Mesothelial cell of epicardium (in vitro differentiated cells): ENCODE results near the gene ENDOD1. TPM values are rescaled to one million over a fixed set of nuclear protein-coding genes. Genes with fewer than 3 reads are reported as not detected.

Source experiments
- DNase-seq, 2 experiments: peaks; one replicate each; pipeline ENCODE4 v3.0.0; 2021; ENCODE audit warnings: low spot score in 2 of 2; ENCODE audit not compliant: unreplicated experiment in 2 of 2
- H3K27ac Mint-ChIP-seq: 2 replicates; pipeline ENCODE4 v1.8.0; 2021; ENCODE audit warnings: mixed read lengths
- H3K27me3 Mint-ChIP-seq: 2 replicates; pipeline ENCODE4 v1.8.0; 2021; ENCODE audit warnings: low read depth, mixed read lengths
- H3K36me3 Mint-ChIP-seq: 2 replicates; pipeline ENCODE4 v1.8.0; 2021; ENCODE audit warnings: mixed read lengths
- H3K4me1 Mint-ChIP-seq: 2 replicates; pipeline ENCODE4 v1.8.0; 2021; ENCODE audit warnings: mixed read lengths
- H3K4me3 Mint-ChIP-seq: 2 replicates; pipeline ENCODE4 v1.8.0; 2021; ENCODE audit warnings: mild to moderate bottlenecking, moderate library complexity, mixed read lengths
- H3K9me3 Mint-ChIP-seq: 2 replicates; pipeline ENCODE4 v1.8.0; 2021; ENCODE audit warnings: mixed read lengths
- CTCF ChIP-seq: fragments of 200-600 bp; sonication (generic); IDR thresholded peaks from one replicate; pipeline ENCODE4 v1.5.0; 2021; ENCODE audit warnings: antibody characterized with exemption; ENCODE audit not compliant: unreplicated experiment
- total RNA-seq: library from RNA; stranded (reverse); gene quantifications from 3 replicates; pipeline ENCODE4 v1.2.1, GENCODE V29; 2021

Gene ENDOD1
- total RNA-seq, 1 donor from 2014 or later: 7.6 TPM

DNA sequence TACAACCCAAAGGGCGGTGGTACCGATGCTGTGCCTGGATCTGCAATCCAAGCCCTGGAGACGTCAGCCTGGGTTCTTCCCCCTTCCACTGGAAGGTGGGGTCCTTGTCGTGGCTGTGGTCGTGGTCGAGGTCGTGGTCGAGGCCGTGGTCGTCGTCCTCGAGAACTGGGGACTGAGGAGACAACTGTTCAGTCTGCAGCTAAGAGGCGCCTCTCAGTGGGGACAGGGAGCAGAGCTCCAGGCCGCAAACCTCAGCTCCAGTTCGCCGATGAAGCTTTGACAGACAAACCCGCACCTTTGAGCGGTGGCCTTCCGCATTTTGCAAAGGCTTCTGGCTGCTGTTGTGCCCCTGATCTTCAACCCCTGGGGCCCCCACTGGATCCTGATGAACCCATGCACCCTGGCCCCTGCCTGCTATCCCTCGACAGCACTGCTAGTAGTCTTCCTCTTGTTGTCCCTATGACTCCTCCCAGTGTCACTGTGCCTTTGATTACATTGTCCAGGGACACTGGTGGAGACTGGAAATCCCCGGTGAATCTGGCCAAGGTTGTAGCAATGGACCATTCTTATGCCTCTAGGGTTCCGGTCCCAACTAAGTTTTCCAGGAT, 38.9 kb upstream of the ENDOD1 start:
- no peak overlapping the region for H3K27ac Mint-ChIP-seq
- H3K9me3 Mint-ChIP-seq: peaks cover 3% of the 10 kb centered on the region
- H3K4me3 Mint-ChIP-seq: no peak overlapping the region
- peaks cover 50% of the 10 kb centered on the region for H3K27me3 Mint-ChIP-seq
- no peak for DNase-seq
- TF ChIP-seq CTCF: no peak
- no peaks in the 10 kb centered on the region for H3K36me3 Mint-ChIP-seq
- no peaks in the 10 kb centered on the region for H3K4me1 Mint-ChIP-seq

DNA sequence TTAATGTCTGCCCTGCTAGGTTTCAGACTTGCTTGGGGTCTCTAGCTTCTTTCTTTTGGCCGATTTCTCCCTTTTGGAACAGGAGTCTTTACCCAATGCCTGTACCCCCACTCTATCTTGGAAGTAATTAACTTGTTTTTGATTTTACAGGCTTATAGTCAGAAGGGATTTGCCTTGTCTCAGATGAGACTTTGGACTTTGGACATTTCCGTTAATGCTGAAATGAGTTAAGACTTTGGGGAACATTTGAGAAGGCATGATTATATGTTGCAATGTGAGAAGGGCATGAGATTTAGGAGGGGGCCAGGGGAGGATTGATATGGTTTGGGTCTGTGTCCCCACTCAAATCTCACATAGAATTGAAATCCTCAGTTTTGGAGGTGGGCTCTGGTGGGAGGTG, 35.3 kb upstream of the ENDOD1 start:
- no peaks in the 10 kb centered on the region for H3K36me3 Mint-ChIP-seq
- DNase-seq: no peak
- peaks cover 3% of the 10 kb centered on the region for H3K9me3 Mint-ChIP-seq
- H3K4me3 Mint-ChIP-seq: no peak overlapping the region
- no peak overlapping the region for H3K27ac Mint-ChIP-seq
- H3K4me1 Mint-ChIP-seq: peaks cover 7% of the 10 kb centered on the region
- H3K27me3 Mint-ChIP-seq: peaks cover 25% of the 10 kb centered on the region
- no peak for TF ChIP-seq CTCF

GRCh38 chr11:95055283-95055897, 34.3 kb upstream of the ENDOD1 start:
- H3K4me1 Mint-ChIP-seq: peaks cover 7% of the 10 kb centered on the region
- DNase-seq: no peak
- no peak overlapping the region for H3K4me3 Mint-ChIP-seq
- H3K27me3 Mint-ChIP-seq: peaks cover 27% of the 10 kb centered on the region
- no peak overlapping the region for H3K27ac Mint-ChIP-seq
- H3K36me3 Mint-ChIP-seq: no peaks in the 10 kb centered on the region
- TF ChIP-seq CTCF: no peak
- peaks cover 3% of the 10 kb centered on the region for H3K9me3 Mint-ChIP-seq

DNA sequence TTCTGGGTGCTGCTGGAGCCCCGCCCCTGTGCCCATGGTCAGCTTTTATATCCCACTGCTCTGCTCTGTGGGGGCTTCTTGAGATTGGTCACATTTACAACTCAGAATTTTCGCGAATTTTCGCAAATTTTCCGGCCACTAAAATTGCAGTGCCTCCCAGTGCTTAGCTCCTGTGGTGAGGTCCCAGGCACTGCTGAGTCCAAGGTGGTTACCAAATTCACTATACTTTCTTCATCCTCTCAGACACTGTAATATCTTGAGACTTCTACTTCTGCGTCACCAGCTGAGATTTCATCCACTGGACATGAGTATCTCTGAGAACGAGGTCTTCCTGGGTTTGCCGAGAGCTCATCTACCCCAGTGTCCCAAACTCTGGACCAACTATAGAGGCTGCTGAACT, 31.7 kb upstream of the ENDOD1 start:
- peaks cover 30% of the 10 kb centered on the region for H3K27me3 Mint-ChIP-seq
- H3K9me3 Mint-ChIP-seq: peaks cover 3% of the 10 kb centered on the region
- H3K36me3 Mint-ChIP-seq: no peaks in the 10 kb centered on the region
- DNase-seq: no peak
- no peak overlapping the region for H3K27ac Mint-ChIP-seq
- TF ChIP-seq CTCF: no peak
- peaks cover 7% of the 10 kb centered on the region for H3K4me1 Mint-ChIP-seq
- H3K4me3 Mint-ChIP-seq: no peak overlapping the region

DNA sequence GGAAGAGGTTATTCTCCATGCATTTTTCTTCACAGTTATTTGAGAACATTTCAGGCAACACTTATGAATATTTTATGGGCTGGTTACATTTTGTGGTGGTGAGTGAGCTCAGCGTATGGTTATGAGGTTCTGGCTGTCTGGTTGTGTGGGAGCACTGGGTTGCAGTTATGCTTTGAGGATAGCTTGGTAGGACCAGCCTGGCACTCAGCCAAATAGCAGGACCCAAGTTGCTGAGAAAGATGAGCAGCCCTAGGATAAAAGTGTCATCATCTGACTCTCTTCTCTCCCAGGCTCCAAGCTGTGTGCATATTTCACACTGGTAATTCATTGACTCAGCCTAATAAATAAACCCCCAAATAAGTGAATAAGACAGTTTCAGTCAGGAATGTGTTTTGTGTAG, 31.0 kb upstream of the ENDOD1 start:
- peaks cover 25% of the 10 kb centered on the region for H3K27me3 Mint-ChIP-seq
- no peaks in the 10 kb centered on the region for H3K9me3 Mint-ChIP-seq
- no peak for DNase-seq
- TF ChIP-seq CTCF: no peak
- H3K4me1 Mint-ChIP-seq: peaks cover 7% of the 10 kb centered on the region
- no peak overlapping the region for H3K27ac Mint-ChIP-seq
- no peak overlapping the region for H3K4me3 Mint-ChIP-seq
- H3K36me3 Mint-ChIP-seq: no peaks in the 10 kb centered on the region
